ENCODE data around the gene SLCO4A1.

Gene SLCO4A1

GRCh38 chr20:62607366-62608217 is 34.7 kb upstream of the SLCO4A1 start:
- no peak for DNase-seq (ENCODE audit: low read depth)

- no peak for DNase-seq (ENCODE audit: low read depth)
Observed at GRCh38 chr20:62608218-62608565, 34.1 kb upstream of the SLCO4A1 start.

- no peak for DNase-seq (ENCODE audit: low read depth)
Observed at GRCh38 chr20:62609279-62609720, 33.0 kb upstream of the SLCO4A1 start.

GRCh38 chr20:62609811-62610757 is 32.2 kb upstream of the SLCO4A1 start:
- no peak for DNase-seq (ENCODE audit: low read depth)

- no peak for DNase-seq (ENCODE audit: low read depth)
Observed at GRCh38 chr20:62611012-62611411, 31.3 kb upstream of the SLCO4A1 start.

- no peak for DNase-seq (ENCODE audit: low read depth)
Observed at GRCh38 chr20:62611819-62612218, 30.5 kb upstream of the SLCO4A1 start.

GRCh38 chr20:62614085-62614960 is 28.0 kb upstream of the SLCO4A1 start:
- DNase-seq (ENCODE audit: low read depth): no peak

GRCh38 chr20:62614961-62615680 is 27.2 kb upstream of the SLCO4A1 start:
- DNase-seq (ENCODE audit: low read depth): no peak

- DNase-seq (ENCODE audit: low read depth): no peak
Observed at GRCh38 chr20:62615750-62616251, 26.5 kb upstream of the SLCO4A1 start.

GRCh38 chr20:62616728-62617621 is 25.3 kb upstream of the SLCO4A1 start:
- peak; percentile 74 for DNase-seq (ENCODE audit: low read depth)

GRCh38 chr20:62617711-62618483 is 24.4 kb upstream of the SLCO4A1 start:
- peak; percentile 59 for DNase-seq (ENCODE audit: low read depth)

GRCh38 chr20:62618611-62619529 is 23.4 kb upstream of the SLCO4A1 start:
- peak; percentile 45 for DNase-seq (ENCODE audit: low read depth)

GRCh38 chr20:62620625-62621024 is 21.7 kb upstream of the SLCO4A1 start:
- no peak for DNase-seq (ENCODE audit: low read depth)

GRCh38 chr20:62621251-62622110 is 20.8 kb upstream of the SLCO4A1 start:
- DNase-seq (ENCODE audit: low read depth): no peak

GRCh38 chr20:62622178-62622876 is 20.0 kb upstream of the SLCO4A1 start:
- DNase-seq (ENCODE audit: low read depth): no peak

- no peak for DNase-seq (ENCODE audit: low read depth)
Observed at GRCh38 chr20:62622877-62623487, 19.3 kb upstream of the SLCO4A1 start.
